NCI-H2227 treated with DMSO at 0.1 percent for 48 hours (cell line): ENCODE measurements around the gene GATA5.

Source experiments
- DNase-seq: peaks from one replicate; lab custom pipeline; 2025; lab: John Stamatoyannopoulos, UW

Gene GATA5

GRCh38 chr20:62487561-62488354 lies 12.0 kb upstream of the GATA5 start:
- DNase-seq, result no peak

GRCh38 chr20:62487118-62487517 lies 11.3 kb upstream of the GATA5 start:
- no peak for DNase-seq

- no peak for DNase-seq
Observed at GRCh38 chr20:62486484-62486883, 10.7 kb upstream of the GATA5 start.

GRCh38 chr20:62485701-62486089 lies 9.9 kb upstream of the GATA5 start:
- DNase-seq, result no peak

DNA sequence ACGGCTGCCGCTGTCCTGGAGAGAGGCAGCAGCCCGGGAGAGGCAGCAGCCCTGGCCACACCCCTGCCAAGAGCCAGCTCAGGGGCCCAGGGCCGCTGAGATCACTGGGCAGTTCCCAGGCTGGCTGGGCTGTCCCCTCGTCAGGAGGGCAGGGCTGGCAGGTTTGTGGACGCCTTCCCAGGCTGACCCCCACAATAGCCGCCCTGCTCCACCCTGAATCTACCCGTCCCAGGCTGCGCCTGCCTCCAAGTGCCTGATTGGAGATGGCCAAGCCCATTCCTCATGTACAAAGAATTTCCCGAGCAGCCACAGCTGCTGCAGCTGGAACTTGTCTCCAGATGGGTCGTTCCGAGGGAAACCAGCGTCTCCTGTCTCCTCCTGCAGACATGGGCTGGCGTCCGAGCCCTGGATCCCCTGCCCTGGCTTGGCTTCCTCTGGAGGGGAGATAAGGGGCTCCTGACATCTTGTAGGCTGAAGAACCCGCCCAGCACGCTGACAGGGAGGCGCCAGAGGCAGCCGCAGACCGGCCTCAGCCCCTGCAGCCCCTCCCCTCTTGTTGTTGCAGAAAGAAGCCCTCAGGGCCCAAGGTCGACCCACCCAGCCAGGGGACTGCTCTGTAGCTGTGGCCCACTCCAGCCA lies 9.4 kb upstream of the GATA5 start:
- no peak for DNase-seq

DNA sequence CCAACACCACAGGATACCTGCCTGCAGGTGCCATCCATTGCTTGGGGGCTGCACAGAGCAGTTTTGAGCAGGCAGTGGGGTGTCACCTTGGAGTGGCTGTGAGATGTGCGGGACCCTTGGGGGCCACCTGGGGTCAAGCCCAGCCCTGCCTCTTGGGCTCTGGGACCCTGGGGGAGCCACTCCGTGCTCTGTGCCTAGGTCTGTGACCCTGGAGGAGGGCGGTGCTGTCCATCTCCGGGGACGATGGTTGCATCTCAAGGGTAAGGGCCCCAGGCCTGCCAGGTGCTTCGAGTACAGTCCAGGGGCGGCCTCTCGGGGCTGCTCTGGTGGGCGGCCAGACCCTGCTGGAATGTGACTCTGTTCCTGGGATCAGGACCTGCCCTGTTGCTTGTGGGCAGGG lies 8.7 kb upstream of the GATA5 start:
- no peak for DNase-seq

DNA sequence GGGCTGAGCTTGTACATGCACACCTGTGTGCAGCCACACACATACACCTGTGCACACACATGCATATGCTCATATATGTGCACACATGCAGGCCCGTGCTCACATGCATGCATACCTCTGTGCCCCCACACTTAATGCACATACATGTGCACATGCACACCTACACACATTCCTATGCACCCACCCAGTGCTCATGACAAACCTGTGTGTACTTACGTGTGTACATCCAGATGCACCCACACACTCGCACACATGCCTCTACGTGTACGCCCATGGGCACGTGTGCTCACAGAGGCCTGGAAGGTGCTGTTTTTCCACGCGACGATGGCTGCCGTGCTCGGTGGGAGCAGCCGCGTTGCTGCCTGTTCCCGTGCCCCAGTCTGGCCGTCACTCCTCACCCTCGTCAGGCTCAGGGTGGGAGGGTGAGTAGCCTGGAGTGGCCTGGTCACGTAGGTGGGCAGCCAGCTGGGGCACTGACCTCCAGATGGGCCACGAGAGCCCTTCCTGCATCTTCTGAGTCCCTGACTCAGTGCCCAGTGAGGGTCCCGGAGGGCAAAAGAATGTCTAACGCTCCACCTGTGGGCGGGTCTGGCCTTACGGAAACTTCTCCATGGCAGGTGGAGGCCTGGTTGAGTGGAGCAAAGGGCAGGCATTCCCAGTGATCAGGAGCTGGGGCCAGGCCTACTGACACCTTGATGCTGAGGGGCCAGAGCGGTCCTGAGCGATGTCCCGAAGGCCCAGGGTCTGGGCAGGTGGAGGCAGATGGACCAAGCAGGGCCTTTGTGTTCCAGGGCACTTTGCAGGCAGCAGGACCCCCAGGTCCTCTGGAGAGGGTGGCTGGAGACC lies 8.0 kb upstream of the GATA5 start:
- DNase-seq, result no peak

GRCh38 chr20:62482974-62483373 lies 7.2 kb upstream of the GATA5 start:
- DNase-seq, result no peak

- no peak for DNase-seq
Observed at GRCh38 chr20:62482146-62482809, 6.5 kb upstream of the GATA5 start.

DNA sequence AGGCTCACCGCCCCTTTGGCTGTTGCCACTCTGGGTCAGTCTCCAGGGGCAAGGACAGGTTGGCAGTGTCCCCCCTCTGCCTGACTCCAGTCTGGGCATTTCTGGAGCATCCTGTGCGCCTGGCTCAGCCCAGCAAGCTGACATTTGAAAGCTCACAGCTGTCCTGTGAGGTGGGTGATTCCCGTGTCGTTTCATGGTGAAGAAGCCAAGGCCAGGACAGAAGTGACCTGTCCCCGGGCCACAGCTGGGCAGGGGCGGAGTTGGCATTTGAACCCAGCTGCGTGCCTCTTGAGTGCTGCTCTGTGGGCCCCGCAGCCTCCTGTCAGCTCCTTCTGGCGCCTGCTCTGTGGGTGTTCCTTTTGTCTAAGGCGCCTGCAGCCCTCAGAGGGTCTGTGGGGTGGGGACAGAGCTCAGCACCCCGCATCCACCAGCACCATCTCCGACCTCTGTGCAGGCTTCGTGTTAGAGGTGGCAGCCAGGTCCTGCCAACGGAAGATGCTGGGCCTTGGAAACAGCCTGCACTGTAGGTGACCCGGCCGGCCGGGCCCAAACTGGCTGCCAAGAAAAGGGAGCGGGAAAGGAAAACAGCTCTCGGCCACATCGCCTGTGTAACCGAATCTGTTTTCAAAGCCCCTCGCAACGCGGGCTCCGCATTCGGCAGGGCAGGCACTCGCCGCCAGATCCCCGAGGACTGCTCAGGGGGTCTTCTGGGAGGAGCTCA lies 5.8 kb upstream of the GATA5 start:
- no peak for DNase-seq

GRCh38 chr20:62480318-62480717 lies 4.5 kb upstream of the GATA5 start:
- no peak for DNase-seq

- DNase-seq, result no peak
Observed at GRCh38 chr20:62479656-62480055, 3.9 kb upstream of the GATA5 start.

DNA sequence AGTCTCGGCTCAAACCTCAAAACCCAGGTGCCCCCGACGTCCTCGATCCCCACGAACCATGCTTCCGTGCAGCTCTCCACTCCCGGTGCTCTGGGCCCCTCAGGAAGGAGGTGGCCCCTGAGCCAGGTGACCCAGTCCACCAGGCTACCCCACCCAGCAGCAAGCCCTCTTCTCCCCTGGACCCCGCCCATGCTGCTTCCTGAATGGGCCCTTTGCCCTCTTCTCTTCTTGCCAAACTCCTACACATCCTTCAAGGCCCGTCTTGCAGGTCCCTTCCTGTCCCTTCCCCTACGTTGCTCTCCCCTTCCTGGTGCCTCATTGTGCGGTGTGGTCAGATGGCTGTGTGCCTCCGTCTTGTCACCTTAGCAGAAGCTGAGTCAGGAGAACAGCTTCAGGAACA lies 3.4 kb upstream of the GATA5 start:
- DNase-seq, result no peak

DNA sequence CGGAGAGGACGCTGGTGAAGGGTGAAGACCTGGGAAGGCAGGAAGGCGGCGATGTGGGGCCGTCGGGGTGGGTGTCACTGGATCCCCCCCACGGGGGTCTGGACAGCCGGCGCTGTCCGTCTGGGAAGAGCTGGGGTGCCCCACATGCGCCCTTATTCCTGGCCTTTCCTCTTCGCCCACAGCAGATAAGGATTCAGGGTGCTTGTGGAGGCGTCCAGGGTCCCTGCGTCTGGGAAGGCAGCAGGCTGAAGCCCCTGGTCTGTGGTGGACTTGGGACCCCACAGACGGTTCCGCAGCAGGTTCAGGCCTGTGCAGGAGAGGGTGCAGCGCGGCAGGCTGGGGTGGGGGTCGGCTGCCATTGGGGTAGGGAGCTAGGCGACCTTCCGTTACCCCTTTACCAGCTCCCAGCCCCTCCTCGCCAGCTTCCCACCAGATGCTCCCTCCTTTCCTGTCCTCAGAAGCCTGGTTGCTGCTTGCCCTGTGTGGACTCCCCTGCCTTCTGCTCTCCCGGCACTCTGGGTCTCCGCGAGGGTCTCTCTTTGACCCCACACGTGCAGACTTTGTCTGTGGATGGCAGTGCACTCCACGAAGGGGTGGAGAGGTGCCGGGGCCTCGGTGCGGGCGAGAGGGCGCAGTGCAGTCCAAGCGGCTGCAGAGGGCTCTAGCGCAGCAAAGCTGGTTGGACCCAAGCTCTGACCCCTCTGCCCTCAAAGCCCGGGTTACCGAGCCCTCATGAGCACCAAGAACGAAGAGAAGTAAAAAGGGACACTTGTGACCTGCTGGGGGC lies 2.1 kb upstream of the GATA5 start:
- DNase-seq, result no peak

DNA sequence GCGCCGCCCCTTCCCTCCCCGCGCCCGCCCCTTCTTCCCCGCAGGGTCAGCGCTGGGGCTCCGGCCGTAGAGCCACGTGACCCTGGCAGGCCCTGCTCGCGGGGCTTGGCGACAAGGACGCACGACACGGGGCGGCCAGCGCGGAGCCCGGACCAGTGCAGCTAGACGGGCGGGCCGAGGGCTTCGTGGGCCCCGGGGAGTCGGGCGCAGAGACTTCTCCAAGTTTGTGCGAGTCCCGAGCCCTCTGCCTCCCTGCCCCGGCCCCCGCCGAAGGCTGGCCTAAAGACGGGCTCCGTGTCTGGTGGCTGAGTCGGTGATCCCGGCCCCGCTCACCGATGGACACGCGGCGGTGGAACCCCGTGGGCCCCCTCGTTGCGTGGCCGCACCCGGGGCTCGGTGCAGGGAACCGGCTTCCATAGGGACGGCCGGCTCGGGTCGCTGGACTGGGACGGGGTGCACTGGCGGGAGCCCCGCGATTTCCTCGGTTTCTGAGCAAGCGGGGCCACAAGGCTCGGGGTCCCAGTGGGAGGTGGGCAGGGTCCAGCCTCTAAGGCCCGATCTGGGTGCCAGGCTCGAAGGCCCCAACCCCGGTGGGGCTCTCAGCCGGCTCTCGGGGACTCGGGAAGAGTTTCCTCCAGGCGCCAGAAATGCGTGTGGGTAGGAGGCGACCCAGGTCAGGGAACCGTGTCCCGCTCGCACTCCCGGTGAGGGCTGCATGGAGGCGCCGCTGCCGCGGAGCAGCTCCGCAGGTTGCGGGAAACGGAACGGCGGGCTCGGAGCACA lies 452 bp upstream of the GATA5 start:
- no peak for DNase-seq

GRCh38 chr20:62475027-62475771 lies 596 bp downstream of the GATA5 start:
- DNase-seq, result no peak

DNA sequence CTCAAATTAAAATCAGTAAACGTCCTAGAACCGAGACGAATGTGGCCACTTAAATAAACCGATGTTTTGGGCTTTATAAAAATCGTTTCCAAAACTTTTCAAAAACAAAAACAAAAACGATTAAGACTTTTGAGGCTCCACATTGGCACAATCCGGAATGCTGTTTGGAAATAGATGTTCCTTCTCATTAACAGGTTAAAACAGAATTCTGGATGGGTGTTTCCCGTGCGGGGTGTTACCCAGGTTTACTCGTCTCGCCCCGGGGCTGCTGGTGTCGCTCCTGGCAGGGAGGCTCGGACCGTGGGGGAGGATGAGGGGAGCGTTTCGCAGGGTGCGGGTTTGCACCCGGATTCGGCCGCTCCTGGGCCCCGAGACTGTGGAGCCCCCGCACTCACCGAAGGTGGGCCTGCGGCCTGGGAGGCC lies 1.2 kb downstream of the GATA5 start:
- DNase-seq, result no peak

- DNase-seq, result no peak
Observed at GRCh38 chr20:62473717-62474603, 1.8 kb downstream of the GATA5 start.
